HepG2 (cell line): ENCODE measurements around the gene EDA2R. TPM values are rescaled to one million over a fixed set of nuclear protein-coding genes. Genes with fewer than 3 reads are reported as not detected.

ENCODE experiments used
- ATAC-seq: fragments of 200-7000 bp; cut with Tn5 transposase; 3 replicates; pipeline ENCODE4 v1.9.1; 2020; ENCODE audit warnings: mild to moderate bottlenecking, moderate library complexity
- BruUV-seq: library from RNA; stranded (reverse); fragments of 400-500 nt; replicated peaks from 2 replicates; lab custom pipeline; 2021; lab: Mats Ljungman, UMichigan
- CTCF ChIA-PET: fragments of 300-600 bp; formaldehyde crosslinking; extraction: SDS; loops from one replicate; lab custom pipeline; 2021; ENCODE audit warnings: low total read pairs, inconsistent platforms, low intra/inter-chr PET ratio; lab: Yijun Ruan, JAX
- POLR2A ChIA-PET: fragments of 350-600 bp; sonication (Branson Sonifier 250); formaldehyde crosslinking; loops from one replicate; lab custom pipeline; 2020; ENCODE audit warnings: antibody characterized with exemption, inconsistent platforms; lab: Yijun Ruan, JAX
- DNase-seq: peaks from one replicate; pipeline ENCODE4 v3.0.0-alpha.2; 2015; ENCODE audit warnings: low spot score
- FAIRE-seq: peaks from 3 replicates; lab custom pipeline; 2011; peaks lifted over from hg19 to GRCh38; lab: Jason Lieb, UNC
- H2AFZ ChIP-seq: one replicate; pipeline ENCODE4 v1.6.1; 2011; ENCODE audit warnings: low read length, inconsistent platforms
- H3K27ac ChIP-seq: fragments of 300-600 bp; 3 replicates; pipeline ENCODE4 v1.8.0; 2011; ENCODE audit warnings: mixed run types, mild to moderate bottlenecking, mixed read lengths, low read length, inconsistent platforms; ENCODE audit not compliant: insufficient read depth; ENCODE audit errors: extremely low read length
- H3K27me3 ChIP-seq, 2 experiments: fragments of 200-600 bp in 1 of 2; 2 replicates in 1 of 2; 3 replicates in 1 of 2; pipeline versions ENCODE4 v1.6.0 to v1.8.0; 2011; ENCODE audit warnings: low read length in 2 of 2, mild to moderate bottlenecking in 2 of 2, moderate library complexity in 2 of 2, inconsistent platforms in 1 of 2; ENCODE audit not compliant: insufficient read depth in 2 of 2, control insufficient read depth in 1 of 2
- H3K36me3 ChIP-seq, 2 experiments: fragments of 200-600 bp in 1 of 2; replicated peaks in 1 of 2; 2 replicates in 1 of 2; 3 replicates in 1 of 2; pipeline versions ENCODE4 v1.5.1 to v1.8.0; 2011; ENCODE audit warnings: low read length in 2 of 2, inconsistent platforms in 1 of 2; ENCODE audit not compliant: insufficient read depth in 2 of 2, control insufficient read depth in 1 of 2
- H3K4me1 ChIP-seq: 2 replicates; pipeline ENCODE4 v1.5.1; 2012; ENCODE audit warnings: low read length, inconsistent platforms; ENCODE audit not compliant: insufficient read depth
- H3K4me2 ChIP-seq: 2 replicates; pipeline ENCODE4 v1.6.0; 2011; ENCODE audit warnings: low read depth, low read length, inconsistent platforms
- H3K4me3 ChIP-seq, 3 experiments: fragments of 200-600 bp in 1 of 3; sonication (generic), shearing (Covaris generic) in 1 of 3; replicated peaks in 1 of 3; 2 replicates each; pipeline ENCODE4 v1.5.1; 2011 to 2016; ENCODE audit warnings: low read length in 3 of 3, inconsistent platforms in 2 of 3, low read depth in 2 of 3, mild to moderate bottlenecking in 2 of 3, control low read depth in 1 of 3, mixed read lengths in 1 of 3; ENCODE audit not compliant: insufficient read depth in 1 of 3
- H3K79me2 ChIP-seq: one replicate; pipeline ENCODE4 v1.6.1; 2011; ENCODE audit warnings: low read length, inconsistent platforms; ENCODE audit not compliant: insufficient read depth
- H3K9ac ChIP-seq: 2 replicates; pipeline ENCODE4 v1.6.0; 2011; ENCODE audit warnings: mild to moderate bottlenecking, low read depth, low read length, inconsistent platforms; ENCODE audit not compliant: insufficient read depth
- H3K9me3 ChIP-seq: 2 replicates; pipeline ENCODE4 v1.5.1; 2012; ENCODE audit warnings: mild to moderate bottlenecking, low read length
- H4K20me1 ChIP-seq: 2 replicates; pipeline ENCODE4 v1.6.0; 2011; ENCODE audit warnings: inconsistent platforms, mild to moderate bottlenecking, low read length, moderate library complexity; ENCODE audit not compliant: insufficient read depth
- ATF7-NPFF ChIP-seq: sonication (generic); formaldehyde crosslinking; IDR thresholded peaks from 2 replicates; pipeline ENCODE4 v1.8.1; 2023; ENCODE audit warnings: mild to moderate bottlenecking, low read depth, missing genetic modification reagents, moderate library complexity
- ELK4 ChIP-seq: sonication (generic); formaldehyde crosslinking; IDR thresholded peaks from 2 replicates; pipeline ENCODE4 v1.9.0; 2021; ENCODE audit warnings: missing genetic modification reagents, borderline replicate concordance
- HNF4G ChIP-seq, 2 experiments: sonication (generic) in 1 of 2; formaldehyde crosslinking in 1 of 2; IDR thresholded peaks; 2 replicates each; pipeline versions ENCODE4 v1.4.0 to v1.6.1; 2011 to 2020; ENCODE audit warnings: borderline replicate concordance in 2 of 2, low read depth in 2 of 2, mild to moderate bottlenecking in 2 of 2, low read length in 1 of 2, missing genetic modification reagents in 1 of 2, moderate library complexity in 1 of 2
- IKZF4 ChIP-seq: sonication (generic); formaldehyde crosslinking; IDR thresholded peaks from 2 replicates; pipeline ENCODE4 v1.5.1; 2020; ENCODE audit warnings: borderline replicate concordance, mild to moderate bottlenecking, low read depth, missing genetic modification reagents; ENCODE audit errors: not compliant biosample characterization
- IRX3 ChIP-seq: sonication (generic); formaldehyde crosslinking; IDR thresholded peaks from 2 replicates; pipeline ENCODE4 v1.8.1; 2023; ENCODE audit warnings: mild to moderate bottlenecking, low read depth, missing genetic modification reagents, borderline replicate concordance
- JDP2 ChIP-seq: sonication (generic); formaldehyde crosslinking; IDR thresholded peaks from 2 replicates; pipeline ENCODE4 v1.8.1; 2022; ENCODE audit warnings: missing genetic modification reagents, borderline replicate concordance
- KAT7 ChIP-seq: IDR thresholded peaks from 2 replicates; pipeline ENCODE4 v1.6.1; 2018; ENCODE audit warnings: borderline replicate concordance, missing compliant biosample characterization
- KDM2A ChIP-seq: sonication (generic); formaldehyde crosslinking; IDR thresholded peaks from 2 replicates; pipeline ENCODE4 v1.4.0; 2020; ENCODE audit warnings: low read depth, missing genetic modification reagents, borderline replicate concordance
- PHF20 ChIP-seq: sonication (generic); formaldehyde crosslinking; IDR thresholded peaks from 2 replicates; pipeline ENCODE4 v1.5.0; 2020; ENCODE audit warnings: mild to moderate bottlenecking, missing genetic modification reagents
- POLR2A ChIP-seq, 2 experiments: IDR thresholded peaks; 2 replicates each; pipeline ENCODE4 v1.6.1; 2011; ENCODE audit warnings: low read depth in 2 of 2, low read length in 2 of 2, mild to moderate bottlenecking in 1 of 2, moderate library complexity in 1 of 2; ENCODE audit not compliant: insufficient read depth in 1 of 2
- TSC22D2 ChIP-seq: sonication (generic); formaldehyde crosslinking; IDR thresholded peaks from 2 replicates; pipeline ENCODE4 v1.5.1; 2020; ENCODE audit warnings: missing genetic modification reagents, mild to moderate bottlenecking, borderline replicate concordance
- ZFX ChIP-seq: sonication (generic); formaldehyde crosslinking; IDR thresholded peaks from 2 replicates; pipeline ENCODE4 v1.4.0; 2020; ENCODE audit warnings: mild to moderate bottlenecking, low read depth, missing genetic modification reagents, moderate library complexity
- ZNF496 ChIP-seq: sonication (generic); formaldehyde crosslinking; IDR thresholded peaks from 2 replicates; pipeline ENCODE4 v1.8.1; 2023; ENCODE audit warnings: mild to moderate bottlenecking, moderate library complexity, missing genetic modification reagents; ENCODE audit not compliant: insufficient replicate concordance
- WGBS: methylation state at CpG from one replicate; pipeline ENCODE4 v1.1.6; 2017; ENCODE audit warnings: low lambda C conversion rate; 5-methylcytosine and 5-hydroxymethylcytosine counted together
- in situ Hi-C: cut with HindIII; loops from 2 replicates; pipeline ENCODE4 v1.10.0; 2017; ENCODE audit warnings: low pct_unique_long_range_greater_than_20kb; ENCODE audit not compliant: extremely low pct_ligation_motif_present
- intact Hi-C: fragments of 100-400 bp; cut with micrococcal nuclease; formaldehyde crosslinking; loops from one replicate; pipeline ENCODE4 v1.10.0; 2022; ENCODE audit not compliant: unreplicated experiment
- polyA plus RNA-seq, 8 experiments: library from polyadenylated mRNA; depleted of rRNA in 3 of 8; stranded (reverse) in 7 of 8; unstranded in 1 of 8; fragments of >200 nt; fragmentation: Illumina TruSeq in 4 of 8; extraction: Trizol in 4 of 8; gene quantifications; 2 replicates each; pipeline versions ENCODE4 v1.2.1 to v1.2.3, GENCODE V29; 2011 to 2016; ENCODE audit warnings: low read depth in 4 of 8, missing spikeins in 1 of 8, mixed read lengths in 1 of 8; ENCODE audit not compliant: insufficient read depth in 1 of 8
- total RNA-seq, 5 experiments: library from RNA; depleted of rRNA; stranded (reverse); fragments of >200 nt; fragmentation: Illumina TruSeq; extraction: Trizol; gene quantifications; 2 replicates each; pipeline ENCODE4 v1.2.3, GENCODE V29; 2016; ENCODE audit warnings: low read depth in 1 of 5

EDA2R gene
- total and polyA plus RNA-seq, 2 of the 13 experiments (the other 11 are each of a cell fraction or from before 2014, with no cell fraction given), result 10.0 to 12.0 TPM

- CTCF ChIA-PET, result no interaction called here
- Histone ChIP-seq H2AFZ (no peak overlapping the region), H3K4me3 (no peak overlapping the region), H3K4me1 (no peaks in the 10 kb centered on the region), H3K9ac (no peak overlapping the region), H3K27me3 (no peaks in the 10 kb centered on the region), H3K79me2 (no peaks in the 10 kb centered on the region), H4K20me1 (no peaks in the 10 kb centered on the region), H3K9me3 (no peaks in the 10 kb centered on the region; the same call in 1 of the 2 replicates), H3K27ac (no peak overlapping the region), H3K4me2 (no peak overlapping the region), H3K36me3 (no peaks in the 10 kb centered on the region)
- TF ChIP-seq ZNF496 (CRISPR knock-in tag), result no peak
- TF ChIP-seq ZFX, result no peak
- no peak for TF ChIP-seq PHF20 (CRISPR knock-in tag)
- no peak for TF ChIP-seq ATF7-NPFF (CRISPR knock-in tag)
- no peak for TF ChIP-seq IKZF4 (CRISPR knock-in tag)
- no peak for TF ChIP-seq IRX3 (CRISPR knock-in tag)
- no peak for TF ChIP-seq HNF4G (IDR thresholded peaks at IDR 0.05; ENCODE audit: borderline replicate concordance, low read depth, low read length)
- TF ChIP-seq HNF4G (CRISPR knock-in tag; IDR thresholded peaks at IDR 0.05; ENCODE audit: borderline replicate concordance, low read depth), result no peak
- TF ChIP-seq TSC22D2, result no peak
- no peak for TF ChIP-seq JDP2
- no peak for TF ChIP-seq KAT7 (CRISPR knock-in tag)
- TF ChIP-seq POLR2A (IDR thresholded peaks at IDR 0.05; ENCODE audit: insufficient read depth in 1 of 2, low read depth in 2 of 2, low read length in 2 of 2), result no peak
- no peak for TF ChIP-seq KDM2A (CRISPR knock-in tag)
- TF ChIP-seq ELK4 (CRISPR knock-in tag), result no peak
- WGBS, result 28% methylated on average over 5 of the region's 5 CpGs
- intact Hi-C loops, result no loop called here
- ATAC-seq (no peak), DNase-seq (no peak), FAIRE-seq (no peak)
- POLR2A ChIA-PET, result no interaction called here
- in situ Hi-C loops, result no loop called here
- no TSS peak for BruUV-seq
These were observed 38.6 kb upstream of the EDA2R start for GRCh38 chrX:66677430-66677829.
